IMR-90 (cell line): ENCODE results near the gene LMOD1. TPM values are rescaled to one million over a fixed set of nuclear protein-coding genes. Genes with fewer than 3 reads are reported as not detected.

Experiments used
- ATAC-seq: fragments of 200-7000 bp; cut with Tn5 transposase; 2 replicates; pipeline ENCODE4 v1.9.1; 2020; ENCODE audit warnings: low read depth, mild to moderate bottlenecking, moderate library complexity
- BruUV-seq: library from RNA; stranded (reverse); fragments of 400-500 nt; replicated peaks from 2 replicates; lab custom pipeline; 2021; lab: Mats Ljungman, UMichigan
- CTCF ChIA-PET: fragments of 300-600 bp; formaldehyde crosslinking; extraction: SDS; loops from one replicate; lab custom pipeline; 2021; ENCODE audit warnings: antibody characterized with exemption; lab: Yijun Ruan, JAX
- POLR2A ChIA-PET: fragments of 300-600 bp; sonication (Branson Sonifier 250); formaldehyde crosslinking; loops from one replicate; lab custom pipeline; 2022; ENCODE audit warnings: antibody characterized with exemption; ENCODE audit not compliant: unreplicated experiment; lab: Charles Lee
- DNase-seq: peaks from one replicate; pipeline ENCODE4 v3.0.0; 2013
- H2AFZ ChIP-seq: replicated peaks from 2 replicates; pipeline ENCODE3; 2013; ENCODE audit warnings: low read length, mild to moderate bottlenecking; ENCODE audit not compliant: poor library complexity
- H2AK5ac ChIP-seq: 2 replicates; pipeline ENCODE4 v1.6.1; 2013; ENCODE audit warnings: low read depth, low read length, inconsistent platforms
- H2AK9ac ChIP-seq: replicated peaks from 2 replicates; pipeline ENCODE3; 2013; ENCODE audit warnings: mild to moderate bottlenecking, low read depth, low read length, moderate library complexity; ENCODE audit not compliant: poor library complexity
- H2BK120ac ChIP-seq: 2 replicates; pipeline ENCODE4 v1.6.1; 2013; ENCODE audit warnings: low read depth, low read length, inconsistent platforms
- H2BK15ac ChIP-seq: 3 replicates; pipeline ENCODE4 v1.6.1; 2013; ENCODE audit warnings: low read depth, low read length, inconsistent platforms
- H2BK20ac ChIP-seq: 2 replicates; pipeline ENCODE4 v1.6.1; 2013; ENCODE audit warnings: low read depth, mild to moderate bottlenecking, inconsistent platforms, low read length, moderate library complexity
- H2BK5ac ChIP-seq: 2 replicates; pipeline ENCODE4 v1.6.1; 2013; ENCODE audit warnings: mild to moderate bottlenecking, low read depth, low read length, inconsistent platforms; ENCODE audit not compliant: poor library complexity, severe bottlenecking
- H3K14ac ChIP-seq: replicated peaks from 2 replicates; pipeline ENCODE4 v1.6.1; 2013; ENCODE audit warnings: low read depth, low read length, inconsistent platforms
- H3K18ac ChIP-seq: 2 replicates; pipeline ENCODE4 v1.6.1; 2013; ENCODE audit warnings: low read depth, low read length, control low read depth
- H3K23ac ChIP-seq: 2 replicates; pipeline ENCODE4 v1.6.1; 2013; ENCODE audit warnings: low read depth, low read length, inconsistent platforms
- H3K27ac ChIP-seq: 2 replicates; pipeline ENCODE4 v1.5.1; 2013; ENCODE audit warnings: mild to moderate bottlenecking, control low read depth, low read length; ENCODE audit not compliant: insufficient read depth
- H3K27me3 ChIP-seq: 2 replicates; pipeline ENCODE4 v1.6.1; 2013; ENCODE audit warnings: low read length; ENCODE audit not compliant: control insufficient read depth, insufficient read depth
- H3K36me3 ChIP-seq: 2 replicates; pipeline ENCODE4 v1.6.1; 2013; ENCODE audit warnings: low read length, mixed read lengths; ENCODE audit not compliant: control insufficient read depth, insufficient read depth
- H3K4ac ChIP-seq: 2 replicates; pipeline ENCODE4 v1.6.1; 2013; ENCODE audit warnings: low read depth, low read length, inconsistent platforms
- H3K4me1 ChIP-seq: 2 replicates; pipeline ENCODE4 v1.6.1; 2013; ENCODE audit warnings: low read length, mixed read lengths; ENCODE audit not compliant: control insufficient read depth, insufficient read depth
- H3K4me2 ChIP-seq: 2 replicates; pipeline ENCODE4 v1.6.1; 2013; ENCODE audit warnings: low read depth, mild to moderate bottlenecking, control low read depth, low read length, moderate library complexity
- H3K4me3 ChIP-seq: 2 replicates; pipeline ENCODE4 v1.5.1; 2013; ENCODE audit warnings: low read depth, mild to moderate bottlenecking, control low read depth, low read length, moderate library complexity; ENCODE audit not compliant: insufficient read depth
- H3K56ac ChIP-seq: 2 replicates; pipeline ENCODE4 v1.6.1; 2013; ENCODE audit warnings: low read length, inconsistent platforms; ENCODE audit not compliant: insufficient read depth; ENCODE audit errors: extremely low read depth
- H3K79me1 ChIP-seq, 2 experiments: 2 replicates each; pipeline ENCODE4 v1.6.1; 2013; ENCODE audit warnings: low read length in 2 of 2, inconsistent platforms in 1 of 2, low read depth in 1 of 2
- H3K9ac ChIP-seq: 2 replicates; pipeline ENCODE4 v1.6.1; 2013; ENCODE audit warnings: low read depth, low read length, control low read depth
- H3K9me1 ChIP-seq: 2 replicates; pipeline ENCODE4 v1.6.1; 2013; ENCODE audit warnings: low read length, inconsistent platforms; ENCODE audit not compliant: insufficient read depth
- H3K9me3 ChIP-seq: 2 replicates; pipeline ENCODE4 v1.6.1; 2013; ENCODE audit warnings: low read length; ENCODE audit not compliant: control insufficient read depth, insufficient read depth
- H4K20me1 ChIP-seq: 2 replicates; pipeline ENCODE4 v1.6.1; 2013; ENCODE audit warnings: low read length, inconsistent platforms; ENCODE audit not compliant: insufficient read depth
- H4K5ac ChIP-seq: 2 replicates; pipeline ENCODE4 v1.6.1; 2013; ENCODE audit warnings: mild to moderate bottlenecking, low read depth, low read length, control low read depth
- H4K8ac ChIP-seq, 2 experiments: 2 replicates each; pipeline ENCODE4 v1.6.1; 2013; ENCODE audit warnings: low read depth in 2 of 2, low read length in 2 of 2, control low read depth in 1 of 2, inconsistent platforms in 1 of 2
- H4K91ac ChIP-seq: 2 replicates; pipeline ENCODE4 v1.6.1; 2013; ENCODE audit warnings: low read depth, low read length, inconsistent platforms; ENCODE audit not compliant: insufficient read depth
- CEBPB ChIP-seq: IDR thresholded peaks from 2 replicates; pipeline ENCODE4 v1.6.1; 2012; ENCODE audit warnings: low read depth, low read length, improper control_type of control experiment
- CHD1 ChIP-seq: IDR thresholded peaks from 2 replicates; pipeline ENCODE4 v1.6.1; 2012; ENCODE audit warnings: low read depth, low read length, improper control_type of control experiment
- FOS ChIP-seq: fragments of 150-350 bp; IDR thresholded peaks from 2 replicates; pipeline ENCODE4 v1.6.1; 2016; ENCODE audit warnings: low read depth, low read length
- MAFK ChIP-seq: IDR thresholded peaks from 2 replicates; pipeline ENCODE4 v1.6.1; 2012; ENCODE audit warnings: low read depth, low read length, improper control_type of control experiment
- MAZ ChIP-seq: IDR thresholded peaks from 2 replicates; pipeline ENCODE4 v1.6.1; 2012; ENCODE audit warnings: low read depth, mild to moderate bottlenecking, low read length, improper control_type of control experiment, moderate library complexity, borderline replicate concordance
- MXI1 ChIP-seq: IDR thresholded peaks from 2 replicates; pipeline ENCODE4 v1.6.1; 2012; ENCODE audit warnings: low read depth, mild to moderate bottlenecking, low read length, moderate library complexity, borderline replicate concordance
- NFE2L2 ChIP-seq: fragments of 150-350 bp; IDR thresholded peaks from 2 replicates; pipeline ENCODE4 v1.6.1; 2016; ENCODE audit warnings: low read depth, mild to moderate bottlenecking, low read length
- POLR2A ChIP-seq: IDR thresholded peaks from 2 replicates; pipeline ENCODE4 v1.6.1; 2012; ENCODE audit warnings: mild to moderate bottlenecking, low read depth, low read length
- RAD21 ChIP-seq: IDR thresholded peaks from 2 replicates; pipeline ENCODE4 v1.6.1; 2012; ENCODE audit warnings: low read length, improper control_type of control experiment
- RCOR1 ChIP-seq: IDR thresholded peaks from 2 replicates; pipeline ENCODE4 v1.6.1; 2012; ENCODE audit warnings: mild to moderate bottlenecking, low read length, improper control_type of control experiment; ENCODE audit not compliant: insufficient replicate concordance
- RFX5 ChIP-seq: IDR thresholded peaks from 2 replicates; pipeline ENCODE4 v1.8.0; 2012; ENCODE audit warnings: low read depth, mild to moderate bottlenecking, low read length, moderate library complexity
- SMC3 ChIP-seq: fragments of 150-350 bp; IDR thresholded peaks from 2 replicates; pipeline ENCODE4 v1.6.1; 2016; ENCODE audit warnings: low read depth, mild to moderate bottlenecking, antibody characterized with exemption, low read length, moderate library complexity
- WGBS, 2 experiments: methylation state at CpG; one replicate each; pipeline versions ENCODE4 v1.1.5 to v1.1.7; 2013; ENCODE audit warnings: missing lambda C conversion rate in 2 of 2; ENCODE audit not compliant: insufficient read length in 1 of 2; ENCODE audit errors: extremely low coverage in 2 of 2; 5-methylcytosine and 5-hydroxymethylcytosine counted together
- dilution Hi-C: fragments of 300-500 bp; cut with HindIII; formaldehyde crosslinking; loops from one replicate; pipeline ENCODE4 v1.14.3; 2018; ENCODE audit warnings: low sequenced_read_pairs; ENCODE audit not compliant: unreplicated experiment
- in situ Hi-C: fragments of 300-500 bp; cut with MboI; formaldehyde crosslinking; loops from 3 replicates; pipeline ENCODE4 v1.14.3; 2019; ENCODE audit warnings: low sequenced_read_pairs, inconsistent platforms, mixed read lengths
- intact Hi-C: fragments of 100-400 bp; cut with micrococcal nuclease; formaldehyde crosslinking; loops from 2 replicates; pipeline ENCODE4 v1.10.0; 2022
- polyA plus RNA-seq, 3 experiments: library from polyadenylated mRNA; depleted of rRNA; stranded (reverse); fragments of >200 nt; gene quantifications; 2 replicates each; pipeline ENCODE4 v1.2.3, GENCODE V29; 2012; ENCODE audit warnings: low replicate concordance in 1 of 3
- total RNA-seq: library from RNA; depleted of rRNA; stranded (reverse); fragments of >200 nt; gene quantifications from 2 replicates; pipeline ENCODE4 v1.2.3, GENCODE V29; 2012
- TF ChIP-seq, protein P1 (sequence below): fragments of 150-350 bp; IDR thresholded peaks from 2 replicates; pipeline ENCODE4 v1.6.1; 2016; ENCODE audit warnings: low read depth, mild to moderate bottlenecking, low read length, moderate library complexity, borderline replicate concordance
- TF ChIP-seq, protein P2 (sequence below): fragments of 150-350 bp; IDR thresholded peaks from 2 replicates; pipeline ENCODE4 v1.6.1; 2017; ENCODE audit warnings: mild to moderate bottlenecking, antibody characterized with exemption, low read length, low read depth
- TF ChIP-seq, protein P3 (sequence below): conservative IDR thresholded peaks from 2 replicates; pipeline ENCODE4 v1.5.1; 2012; ENCODE audit warnings: mild to moderate bottlenecking, low read depth, low read length, improper control_type of control experiment

LMOD1 gene
- total and polyA plus RNA-seq, 2 of the 4 experiments (the other 2 are of a cell fraction): 51.7 to 53.2 TPM

DNA sequence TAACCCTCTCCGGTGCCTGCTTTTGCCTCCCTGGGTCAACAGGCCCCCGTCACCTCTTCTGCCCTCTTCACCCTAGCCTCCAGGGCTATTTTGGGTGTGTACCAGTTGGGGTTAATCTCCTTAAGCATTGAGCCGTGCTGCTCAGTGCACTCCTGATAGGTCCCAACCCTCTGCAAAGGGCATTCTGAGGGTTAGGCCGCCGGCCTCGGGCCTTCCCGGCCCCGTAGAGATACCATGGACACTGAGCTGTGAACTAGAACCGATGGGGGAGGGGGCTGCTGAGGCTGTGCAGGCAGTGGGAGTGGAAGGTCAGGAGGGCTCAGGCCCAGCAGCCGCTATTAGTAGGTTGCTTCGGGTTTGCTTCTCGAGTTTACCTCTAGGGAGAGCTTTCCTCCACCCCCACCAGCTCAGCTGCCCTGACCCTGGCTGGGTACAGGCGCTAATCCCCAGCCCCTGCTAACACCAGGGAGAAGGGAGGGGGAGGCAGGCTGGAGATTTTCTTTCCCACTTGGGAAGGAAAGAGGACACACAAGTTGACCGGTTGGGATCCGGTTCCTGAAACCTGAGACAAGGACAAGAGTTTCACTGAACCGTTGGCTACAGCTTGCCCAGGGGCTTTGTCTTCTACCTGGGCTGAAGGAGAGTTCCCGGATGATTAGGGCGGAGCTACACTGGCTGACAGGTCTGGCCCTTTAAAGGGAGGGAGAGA, 4.8 kb downstream of the LMOD1 start:
- Histone ChIP-seq H3K14ac (peak overlapping the region; percentile 34), H3K9ac (peak overlapping the region; percentile 16), H2AK9ac (peak overlapping the region; percentile 84), H3K4me1 (peaks cover 39% of the 10 kb centered on the region), H3K9me3 (no peaks in the 10 kb centered on the region; the same call in 1 of the 2 replicates), H4K20me1 (peaks cover 23% of the 10 kb centered on the region), H3K79me1 (peaks cover 28 to 78% of the 10 kb centered on the region in 2 experiments), H3K27me3 (no peaks in the 10 kb centered on the region), H3K4ac (peak overlapping the region; percentile 37; the same call in 1 of the 2 replicates), H3K4me2 (peak overlapping the region; percentile 66), H3K18ac (0 out of 2 replicates have a peak overlapping the region, but pooled peaks have one; percentile 15), H3K23ac (peak overlapping the region; percentile 28; the same call in 1 of the 2 replicates), H3K9me1 (peaks cover 28% of the 10 kb centered on the region), H4K8ac (peak overlapping the region; percentile 27 to 57; a peak in 3 of 4 replicates), H2BK15ac (no peak overlapping the region; the same call in 2 of the 3 replicates), H3K36me3 (peaks cover 5% of the 10 kb centered on the region; the same call in 1 of the 2 replicates), H3K4me3 (no peak overlapping the region), H2AFZ (peak overlapping the region; percentile 38), H3K56ac (no peak overlapping the region), H2BK5ac (peak overlapping the region; percentile 35), H2BK20ac (peak overlapping the region; percentile 42), H3K27ac (peak overlapping the region; percentile 52), H4K5ac (peak overlapping the region; percentile 49), H4K91ac (no peak overlapping the region), H2AK5ac (peak overlapping the region; percentile 21; the same call in 1 of the 2 replicates), H2BK120ac (peak overlapping the region; percentile 30; the same call in 1 of the 2 replicates)
- WGBS, 2 experiments: no CpG with 5 or more reads among the region's 18 CpGs
- intact Hi-C loops: no loop called here
- BruUV-seq: no TSS peak
- POLR2A ChIA-PET: no interaction called here
- in situ Hi-C loops: no loop called here
- ATAC-seq (no peak), DNase-seq (no peak)
- dilution Hi-C loops: no loop called here
- CTCF ChIA-PET: no interaction called here
- no peak for TF ChIP-seq NFE2L2
- TF ChIP-seq FOS: no peak
- TF ChIP-seq, protein P1, sequence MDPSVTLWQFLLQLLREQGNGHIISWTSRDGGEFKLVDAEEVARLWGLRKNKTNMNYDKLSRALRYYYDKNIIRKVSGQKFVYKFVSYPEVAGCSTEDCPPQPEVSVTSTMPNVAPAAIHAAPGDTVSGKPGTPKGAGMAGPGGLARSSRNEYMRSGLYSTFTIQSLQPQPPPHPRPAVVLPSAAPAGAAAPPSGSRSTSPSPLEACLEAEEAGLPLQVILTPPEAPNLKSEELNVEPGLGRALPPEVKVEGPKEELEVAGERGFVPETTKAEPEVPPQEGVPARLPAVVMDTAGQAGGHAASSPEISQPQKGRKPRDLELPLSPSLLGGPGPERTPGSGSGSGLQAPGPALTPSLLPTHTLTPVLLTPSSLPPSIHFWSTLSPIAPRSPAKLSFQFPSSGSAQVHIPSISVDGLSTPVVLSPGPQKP: no peak
- TF ChIP-seq CEBPB: no peak
- TF ChIP-seq RCOR1: no peak
- TF ChIP-seq, protein P2, sequence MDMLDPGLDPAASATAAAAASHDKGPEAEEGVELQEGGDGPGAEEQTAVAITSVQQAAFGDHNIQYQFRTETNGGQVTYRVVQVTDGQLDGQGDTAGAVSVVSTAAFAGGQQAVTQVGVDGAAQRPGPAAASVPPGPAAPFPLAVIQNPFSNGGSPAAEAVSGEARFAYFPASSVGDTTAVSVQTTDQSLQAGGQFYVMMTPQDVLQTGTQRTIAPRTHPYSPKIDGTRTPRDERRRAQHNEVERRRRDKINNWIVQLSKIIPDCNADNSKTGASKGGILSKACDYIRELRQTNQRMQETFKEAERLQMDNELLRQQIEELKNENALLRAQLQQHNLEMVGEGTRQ: no peak
- no peak for TF ChIP-seq CHD1
- no peak for TF ChIP-seq RAD21
- no peak for TF ChIP-seq MAFK
- TF ChIP-seq MAZ: no peak
- TF ChIP-seq POLR2A: no peak
- TF ChIP-seq MXI1: no peak
- TF ChIP-seq, protein P3, sequence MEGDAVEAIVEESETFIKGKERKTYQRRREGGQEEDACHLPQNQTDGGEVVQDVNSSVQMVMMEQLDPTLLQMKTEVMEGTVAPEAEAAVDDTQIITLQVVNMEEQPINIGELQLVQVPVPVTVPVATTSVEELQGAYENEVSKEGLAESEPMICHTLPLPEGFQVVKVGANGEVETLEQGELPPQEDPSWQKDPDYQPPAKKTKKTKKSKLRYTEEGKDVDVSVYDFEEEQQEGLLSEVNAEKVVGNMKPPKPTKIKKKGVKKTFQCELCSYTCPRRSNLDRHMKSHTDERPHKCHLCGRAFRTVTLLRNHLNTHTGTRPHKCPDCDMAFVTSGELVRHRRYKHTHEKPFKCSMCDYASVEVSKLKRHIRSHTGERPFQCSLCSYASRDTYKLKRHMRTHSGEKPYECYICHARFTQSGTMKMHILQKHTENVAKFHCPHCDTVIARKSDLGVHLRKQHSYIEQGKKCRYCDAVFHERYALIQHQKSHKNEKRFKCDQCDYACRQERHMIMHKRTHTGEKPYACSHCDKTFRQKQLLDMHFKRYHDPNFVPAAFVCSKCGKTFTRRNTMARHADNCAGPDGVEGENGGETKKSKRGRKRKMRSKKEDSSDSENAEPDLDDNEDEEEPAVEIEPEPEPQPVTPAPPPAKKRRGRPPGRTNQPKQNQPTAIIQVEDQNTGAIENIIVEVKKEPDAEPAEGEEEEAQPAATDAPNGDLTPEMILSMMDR: no peak
- TF ChIP-seq SMC3: no peak
- no peak for TF ChIP-seq RFX5
